MCF 10A (cell line): Measurements from ENCODE around the gene DUSP22. TPM values are rescaled to one million over a fixed set of nuclear protein-coding genes. Genes with fewer than 3 reads are reported as not detected.

ENCODE experiments used
- BruUV-seq: library from RNA; stranded (reverse); fragments of 400-500 nt; replicated peaks from 2 replicates; lab custom pipeline; 2021; lab: Mats Ljungman, UMichigan
- CTCF ChIA-PET: fragments of 300-600 bp; sonication (Branson Sonifier 250); formaldehyde crosslinking; extraction: SDS; loops from one replicate; lab custom pipeline; 2021; ENCODE audit warnings: antibody characterized with exemption, inconsistent platforms; lab: Yijun Ruan, JAX
- POLR2A ChIA-PET: fragments of 300-600, 350-650 bp; sonication (Branson Sonifier 250); formaldehyde crosslinking; extraction: SDS; loops from one replicate; lab custom pipeline; 2020; ENCODE audit warnings: antibody characterized with exemption, inconsistent platforms; lab: Yijun Ruan, JAX
- DNase-seq: peaks from one replicate; pipeline ENCODE4 v3.0.0-alpha.2; 2018; ENCODE audit not compliant: unreplicated experiment
- H3K27ac Mint-ChIP-seq: one replicate; pipeline ENCODE4 v1.8.0; 2022; ENCODE audit warnings: mild to moderate bottlenecking, low read depth, mixed read lengths; ENCODE audit not compliant: unreplicated experiment
- H3K27me3 Mint-ChIP-seq: one replicate; pipeline ENCODE4 v1.8.0; 2022; ENCODE audit warnings: mixed read lengths; ENCODE audit not compliant: insufficient read depth, unreplicated experiment
- H3K36me3 Mint-ChIP-seq: one replicate; pipeline ENCODE4 v1.8.0; 2022; ENCODE audit warnings: mild to moderate bottlenecking, moderate library complexity, mixed read lengths; ENCODE audit not compliant: insufficient read depth, unreplicated experiment
- H3K4me1 Mint-ChIP-seq: one replicate; pipeline ENCODE4 v1.8.0; 2022; ENCODE audit warnings: mixed read lengths; ENCODE audit not compliant: insufficient read depth, unreplicated experiment
- H3K4me3 Mint-ChIP-seq: one replicate; pipeline ENCODE4 v1.8.0; 2022; ENCODE audit warnings: mild to moderate bottlenecking, moderate library complexity, mixed read lengths; ENCODE audit not compliant: unreplicated experiment
- H3K9me3 Mint-ChIP-seq: one replicate; pipeline ENCODE4 v1.8.0; 2022; ENCODE audit warnings: mixed read lengths; ENCODE audit not compliant: unreplicated experiment
- intact Hi-C: fragments of 100-400 bp; cut with micrococcal nuclease; formaldehyde crosslinking; loops from 2 replicates; pipeline ENCODE4 v1.14.1; 2022
- total RNA-seq: library from RNA; stranded (reverse); gene quantifications from 2 replicates; pipeline ENCODE4 v1.2.3, GENCODE V29; 2022
- TF ChIP-seq, protein P1 (sequence below): fragments of 200-600 bp; IDR thresholded peaks from one replicate; pipeline ENCODE4 v1.8.0; 2022; ENCODE audit warnings: antibody characterized with exemption, mild to moderate bottlenecking; ENCODE audit not compliant: unreplicated experiment

The DUSP22 gene
- total RNA-seq, 1 experiment from 2014 or later = 29.4 TPM

DNA sequence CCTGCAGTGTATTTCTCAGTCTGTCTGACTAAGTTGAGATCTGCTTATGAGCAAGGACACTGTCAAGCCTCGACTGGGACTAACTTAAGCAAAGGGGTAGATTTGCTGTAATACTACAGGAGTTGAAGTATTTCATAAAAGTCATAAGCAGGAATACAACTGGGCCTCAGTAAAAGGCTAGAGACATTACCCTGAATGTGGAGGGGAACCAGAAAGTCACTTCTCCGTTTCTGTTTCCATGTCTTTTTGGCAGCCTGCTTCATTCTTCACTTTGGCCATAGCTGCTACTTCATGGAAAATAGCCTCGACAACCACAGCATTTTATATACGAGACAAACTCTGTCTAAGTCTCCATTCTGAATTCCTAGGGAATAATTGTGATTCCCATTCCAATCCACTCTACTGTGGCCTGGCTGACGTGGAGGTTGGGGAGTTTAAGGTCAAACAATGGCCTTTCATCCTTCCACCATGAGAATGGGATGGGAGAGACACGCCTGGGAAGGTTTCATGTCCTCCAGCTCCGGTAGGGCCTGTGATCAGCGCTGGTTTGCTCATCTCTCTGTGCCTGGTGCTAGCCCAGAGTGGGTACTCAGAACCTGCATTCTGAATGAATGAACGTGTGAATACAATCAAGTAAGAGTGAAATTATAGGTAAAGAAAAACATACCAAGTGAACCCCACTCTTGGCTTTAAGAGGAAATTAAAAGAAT, 37.1 kb upstream of the DUSP22 start:
- DNase-seq = no peak
- TF ChIP-seq, protein P1, sequence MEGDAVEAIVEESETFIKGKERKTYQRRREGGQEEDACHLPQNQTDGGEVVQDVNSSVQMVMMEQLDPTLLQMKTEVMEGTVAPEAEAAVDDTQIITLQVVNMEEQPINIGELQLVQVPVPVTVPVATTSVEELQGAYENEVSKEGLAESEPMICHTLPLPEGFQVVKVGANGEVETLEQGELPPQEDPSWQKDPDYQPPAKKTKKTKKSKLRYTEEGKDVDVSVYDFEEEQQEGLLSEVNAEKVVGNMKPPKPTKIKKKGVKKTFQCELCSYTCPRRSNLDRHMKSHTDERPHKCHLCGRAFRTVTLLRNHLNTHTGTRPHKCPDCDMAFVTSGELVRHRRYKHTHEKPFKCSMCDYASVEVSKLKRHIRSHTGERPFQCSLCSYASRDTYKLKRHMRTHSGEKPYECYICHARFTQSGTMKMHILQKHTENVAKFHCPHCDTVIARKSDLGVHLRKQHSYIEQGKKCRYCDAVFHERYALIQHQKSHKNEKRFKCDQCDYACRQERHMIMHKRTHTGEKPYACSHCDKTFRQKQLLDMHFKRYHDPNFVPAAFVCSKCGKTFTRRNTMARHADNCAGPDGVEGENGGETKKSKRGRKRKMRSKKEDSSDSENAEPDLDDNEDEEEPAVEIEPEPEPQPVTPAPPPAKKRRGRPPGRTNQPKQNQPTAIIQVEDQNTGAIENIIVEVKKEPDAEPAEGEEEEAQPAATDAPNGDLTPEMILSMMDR = no peak
- intact Hi-C loops = no loop called here
- no peaks in the 10 kb centered on the region for H3K27me3 Mint-ChIP-seq
- no peaks in the 10 kb centered on the region for H3K9me3 Mint-ChIP-seq
- H3K27ac Mint-ChIP-seq = no peak overlapping the region
- ChIA-PET POLR2A (interaction anchor here (3.3 kb wide), 1 partner anchor 38 kb away, joined by 14 read pairs; the partner anchor contains the start of gene DUSP22), CTCF (no interaction called here)
- peaks cover 35% of the 10 kb centered on the region for H3K4me1 Mint-ChIP-seq
- no peak overlapping the region for H3K4me3 Mint-ChIP-seq
- peaks cover 6% of the 10 kb centered on the region for H3K36me3 Mint-ChIP-seq
- no TSS peak for BruUV-seq

DNA sequence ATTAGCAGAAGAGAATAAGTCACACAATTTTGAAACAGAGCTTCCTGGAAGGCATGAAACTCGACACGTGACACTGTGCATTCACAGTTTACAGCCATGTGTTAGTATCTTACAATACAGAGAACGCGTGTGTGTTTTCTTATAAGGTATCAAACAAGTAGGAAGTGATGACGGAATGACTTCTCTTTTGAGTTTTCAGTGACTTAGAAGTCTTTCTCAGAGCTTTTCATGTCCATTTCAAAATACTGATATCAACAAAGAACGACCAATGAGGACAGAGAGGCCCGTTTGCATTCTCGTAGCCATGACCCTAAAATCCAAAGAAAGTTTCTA, 36.6 kb upstream of the DUSP22 start:
- H3K4me1 Mint-ChIP-seq = peaks cover 30% of the 10 kb centered on the region
- ChIA-PET CTCF (interaction anchor here (0.6 kb wide), 1 partner anchor 128 kb away, joined by 3 read pairs; no protein-coding TSS in a partner anchor), POLR2A (interaction anchor here (3.3 kb wide), 1 partner anchor 38 kb away, joined by 14 read pairs; the partner anchor contains the start of gene DUSP22)
- peaks cover 6% of the 10 kb centered on the region for H3K36me3 Mint-ChIP-seq
- no peaks in the 10 kb centered on the region for H3K9me3 Mint-ChIP-seq
- no TSS peak for BruUV-seq
- no peak for DNase-seq
- TF ChIP-seq, protein P1 = no peak
- H3K27ac Mint-ChIP-seq = no peak overlapping the region
- intact Hi-C loops = no loop called here
- H3K27me3 Mint-ChIP-seq = no peaks in the 10 kb centered on the region
- no peak overlapping the region for H3K4me3 Mint-ChIP-seq

- BruUV-seq = no TSS peak
- POLR2A ChIA-PET = interaction anchor here (1.3 to 3.3 kb wide), 3 partner anchors 37 to 52 kb away, joined by 3 to 14 read pairs (median 7); partner anchors contain the start of gene DUSP22
- DNase-seq = no peak
- Mint-ChIP-seq H3K9me3 (no peaks in the 10 kb centered on the region), H3K4me1 (peaks cover 27% of the 10 kb centered on the region), H3K27me3 (no peaks in the 10 kb centered on the region), H3K27ac (no peak overlapping the region), H3K4me3 (no peak overlapping the region), H3K36me3 (peaks cover 6% of the 10 kb centered on the region)
- intact Hi-C loops = no loop called here
- TF ChIP-seq, protein P1 = no peak
- CTCF ChIA-PET = interaction anchor here (0.6 kb wide), 2 partner anchors 68 to 127 kb away, joined by 3 read pairs; no protein-coding TSS in a partner anchor
These were observed 36.1 kb upstream of the DUSP22 start for GRCh38 chr6:256169-256568.

GRCh38 chr6:257031-257725, 35.1 kb upstream of the DUSP22 start:
- no TSS peak for BruUV-seq
- TF ChIP-seq, protein P1 = no peak

More at GRCh38 chr6:257031-257725, 35.1 kb upstream of the DUSP22 start:
- Mint-ChIP-seq H3K4me3 (no peak overlapping the region), H3K9me3 (no peaks in the 10 kb centered on the region), H3K36me3 (peaks cover 6% of the 10 kb centered on the region), H3K27me3 (no peaks in the 10 kb centered on the region), H3K27ac (peak overlapping the region; percentile 66), H3K4me1 (peaks cover 20% of the 10 kb centered on the region)
- CTCF ChIA-PET = no interaction called here
- POLR2A ChIA-PET = interaction anchor here (1.3 to 3.3 kb wide), 4 partner anchors 34 to 53 kb away, joined by 3 to 14 read pairs (median 5); partner anchors contain the start of gene DUSP22
- intact Hi-C loops = no loop called here
- peak; percentile 70 for DNase-seq
